Ovary (tissue), 3 donors: ENCODE measurements around the gene RNPEPL1.

Experiments
- EP300 ChIP-seq: sonication (generic); formaldehyde crosslinking; IDR thresholded peaks from one replicate; pipeline ENCODE4 v1.6.1; 2017; ENCODE audit warnings: antibody characterized with exemption
- POLR2A ChIP-seq: fragments of 450-650 bp; IDR thresholded peaks from one replicate; pipeline ENCODE4 v1.6.1; 2017; ENCODE audit warnings: antibody characterized with exemption, mild to moderate bottlenecking, moderate library complexity
- TF ChIP-seq, protein P1 (sequence below), 3 donors: fragments of 450-650 bp in 2 of 3; fragments of 200-600 bp in 1 of 3; IDR thresholded peaks; one replicate each; pipeline versions ENCODE4 v1.5.1 to v1.8.0; 2016 to 2022; ENCODE audit warnings: antibody characterized with exemption in 3 of 3, mild to moderate bottlenecking in 1 of 3
- donor health status: DM: no; HTN: no; CAD: no.

DNA sequence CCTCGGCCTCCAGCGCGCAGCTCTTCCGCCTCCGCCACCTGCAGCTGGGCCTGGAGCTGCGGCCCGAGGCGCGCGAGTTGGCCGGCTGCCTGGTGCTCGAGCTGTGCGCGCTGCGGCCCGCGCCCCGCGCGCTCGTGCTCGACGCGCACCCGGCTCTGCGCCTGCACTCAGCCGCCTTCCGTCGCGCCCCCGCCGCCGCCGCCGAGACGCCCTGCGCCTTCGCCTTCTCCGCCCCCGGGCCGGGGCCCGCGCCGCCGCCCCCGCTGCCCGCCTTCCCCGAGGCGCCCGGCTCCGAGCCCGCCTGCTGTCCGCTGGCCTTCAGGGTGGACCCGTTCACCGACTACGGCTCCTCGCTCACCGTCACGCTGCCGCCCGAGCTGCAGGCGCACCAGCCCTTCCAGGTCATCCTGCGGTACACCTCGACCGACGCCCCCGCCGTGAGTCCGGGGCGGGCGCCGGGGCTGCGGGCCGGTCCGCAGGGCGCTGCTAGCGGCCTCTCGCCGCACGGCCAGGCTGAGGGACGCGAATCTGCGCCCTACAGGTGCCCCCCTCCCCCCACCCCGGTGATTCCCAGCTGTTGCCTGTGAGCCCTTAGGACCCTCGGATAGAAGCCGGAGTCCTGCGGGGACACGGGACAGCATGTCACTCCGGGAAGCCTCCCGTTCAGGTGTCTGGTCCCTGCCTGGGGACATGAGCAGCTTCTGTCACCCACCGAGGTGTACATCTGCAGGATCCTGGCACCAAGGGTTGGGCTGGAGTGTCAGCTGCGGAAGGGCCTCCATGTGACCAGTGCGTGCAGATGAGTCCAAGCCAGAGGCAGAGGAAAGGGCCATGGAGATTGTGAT is 616 bp downstream of the RNPEPL1 start:
- TF ChIP-seq, protein P1, sequence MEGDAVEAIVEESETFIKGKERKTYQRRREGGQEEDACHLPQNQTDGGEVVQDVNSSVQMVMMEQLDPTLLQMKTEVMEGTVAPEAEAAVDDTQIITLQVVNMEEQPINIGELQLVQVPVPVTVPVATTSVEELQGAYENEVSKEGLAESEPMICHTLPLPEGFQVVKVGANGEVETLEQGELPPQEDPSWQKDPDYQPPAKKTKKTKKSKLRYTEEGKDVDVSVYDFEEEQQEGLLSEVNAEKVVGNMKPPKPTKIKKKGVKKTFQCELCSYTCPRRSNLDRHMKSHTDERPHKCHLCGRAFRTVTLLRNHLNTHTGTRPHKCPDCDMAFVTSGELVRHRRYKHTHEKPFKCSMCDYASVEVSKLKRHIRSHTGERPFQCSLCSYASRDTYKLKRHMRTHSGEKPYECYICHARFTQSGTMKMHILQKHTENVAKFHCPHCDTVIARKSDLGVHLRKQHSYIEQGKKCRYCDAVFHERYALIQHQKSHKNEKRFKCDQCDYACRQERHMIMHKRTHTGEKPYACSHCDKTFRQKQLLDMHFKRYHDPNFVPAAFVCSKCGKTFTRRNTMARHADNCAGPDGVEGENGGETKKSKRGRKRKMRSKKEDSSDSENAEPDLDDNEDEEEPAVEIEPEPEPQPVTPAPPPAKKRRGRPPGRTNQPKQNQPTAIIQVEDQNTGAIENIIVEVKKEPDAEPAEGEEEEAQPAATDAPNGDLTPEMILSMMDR (IDR thresholded peaks at IDR 0.05) = no peak
- TF ChIP-seq POLR2A (no peak), EP300 (no peak)
